HG03159 (cell line): ENCODE results near the gene ZBTB18.
A peak's percentile ranks its signal among the peaks of the same experiment; 100 is the strongest.
"Not testable (repeated sequence)": the region's sequence is repeated elsewhere in the genome, so short reads cannot be mapped to it uniquely, and the experiment has no call there.

Experiments used
- ATAC-seq: cut with Tn5 transposase; IDR thresholded peaks from one replicate; pipeline ENCODE4 v1.9.1; 2021; ENCODE audit warnings: mild to moderate bottlenecking, moderate library complexity; ENCODE audit not compliant: unreplicated experiment

Gene ZBTB18

GRCh38 chr1:244050835-244051444, at the start of gene ZBTB18:
ZBTB18 (plus strand) TSS chr1:244051283; CDS start chr1:244051432, 149 bp downstream.
- no peak for ATAC-seq

- no peak for ATAC-seq
Measured at GRCh38 chr1:244002721-244003120, 48.4 kb upstream of the ZBTB18 start.

GRCh38 chr1:244005455-244005854, 45.6 kb upstream of the ZBTB18 start:
- ATAC-seq, result no peak

DNA sequence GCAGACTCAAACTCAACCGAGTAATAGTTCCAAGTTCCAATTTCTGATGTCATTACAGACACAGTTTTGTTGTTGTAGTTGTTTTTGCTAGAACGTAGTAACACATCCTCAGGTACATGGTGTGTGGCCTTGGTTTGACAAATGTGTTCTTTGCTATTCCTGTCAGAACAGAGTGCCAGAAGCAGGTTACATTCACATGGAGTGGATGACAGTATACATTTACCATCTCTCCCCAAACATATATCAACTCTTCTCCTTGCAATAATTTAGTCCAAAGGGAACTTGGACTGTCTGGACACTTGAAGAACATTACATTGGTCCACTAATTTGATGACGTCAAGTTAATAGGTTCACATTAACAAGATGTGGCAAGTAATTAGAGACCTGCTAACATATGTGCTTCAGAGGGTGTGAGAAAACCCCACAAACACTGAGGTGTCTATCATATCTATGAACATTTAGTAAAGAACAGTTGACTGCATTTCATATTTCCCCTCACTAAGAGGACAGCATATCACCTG, 44.6 kb upstream of the ZBTB18 start:
- ATAC-seq, result no peak

- ATAC-seq, result no peak
Measured at GRCh38 chr1:244006961-244007360, 44.1 kb upstream of the ZBTB18 start.

GRCh38 chr1:244010191-244010590, 40.9 kb upstream of the ZBTB18 start:
- peak; percentile 78 for ATAC-seq

DNA sequence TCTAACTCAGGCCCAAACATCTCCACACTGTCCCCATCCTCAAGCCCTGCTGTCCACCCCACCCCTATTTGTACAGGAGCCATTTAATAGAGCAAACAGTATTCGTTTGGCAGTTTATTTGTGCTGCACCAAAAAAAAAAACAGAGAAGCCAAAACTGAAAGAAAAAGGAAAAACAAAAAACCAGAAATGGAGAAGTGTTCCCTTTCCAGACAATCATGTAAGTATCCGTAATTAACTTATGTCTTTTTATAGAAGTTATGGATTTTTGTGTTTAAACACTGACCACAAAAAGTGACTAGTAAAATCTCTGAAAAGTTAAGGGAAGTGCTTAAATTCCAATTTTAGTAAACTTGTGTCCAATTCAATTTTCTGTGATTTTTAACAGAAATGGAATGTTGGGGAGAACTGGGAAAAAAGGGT, 40.4 kb upstream of the ZBTB18 start:
- ATAC-seq, result no peak

DNA sequence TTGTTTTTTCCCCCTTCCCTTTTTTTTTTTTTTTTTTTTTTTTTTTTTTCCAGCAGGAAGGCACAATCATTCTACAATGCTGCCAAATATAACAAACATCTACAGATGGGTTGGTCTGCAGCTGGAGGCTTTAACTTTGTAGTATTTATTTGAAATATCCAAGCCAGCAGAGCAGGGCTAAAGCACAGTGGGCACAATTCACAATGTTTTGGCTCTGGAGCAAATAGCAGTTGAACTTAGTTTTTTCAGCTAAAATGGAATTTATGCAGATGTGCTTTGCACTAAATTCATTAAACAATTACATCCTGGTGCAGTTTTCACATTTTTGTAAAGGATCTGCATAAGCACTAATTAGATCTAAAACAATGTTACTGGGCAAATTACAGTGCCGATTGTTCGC, 39.8 kb upstream of the ZBTB18 start:
- no peak for ATAC-seq

GRCh38 chr1:244011786-244012185, 39.3 kb upstream of the ZBTB18 start:
- ATAC-seq, result no peak

GRCh38 chr1:244012202-244012601, 38.9 kb upstream of the ZBTB18 start:
- ATAC-seq, result no peak

- no peak for ATAC-seq
Measured at GRCh38 chr1:244013100-244013499, 38.0 kb upstream of the ZBTB18 start.

DNA sequence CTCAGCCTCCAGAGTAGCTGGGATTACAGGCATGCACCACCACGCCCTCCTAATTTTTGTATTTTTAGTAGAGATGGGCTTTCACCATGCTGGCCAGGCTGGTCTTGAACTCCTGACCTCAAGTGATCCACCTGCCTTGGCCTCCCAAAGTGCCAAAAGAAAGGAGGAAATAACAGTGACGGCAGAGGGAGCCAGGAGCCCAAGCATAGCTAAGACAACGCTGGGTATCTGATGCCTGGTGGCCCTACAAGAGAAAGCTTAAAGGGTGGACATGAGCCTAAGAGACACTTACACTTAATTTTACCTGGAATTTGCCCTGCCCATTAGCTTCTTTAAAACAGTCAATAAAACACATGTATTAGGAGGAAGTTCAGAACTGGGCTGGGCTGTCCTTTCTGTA, 36.2 kb upstream of the ZBTB18 start:
- not testable (repeated sequence) for ATAC-seq

GRCh38 chr1:244019982-244020485, 31.0 kb upstream of the ZBTB18 start:
- ATAC-seq, result no peak

DNA sequence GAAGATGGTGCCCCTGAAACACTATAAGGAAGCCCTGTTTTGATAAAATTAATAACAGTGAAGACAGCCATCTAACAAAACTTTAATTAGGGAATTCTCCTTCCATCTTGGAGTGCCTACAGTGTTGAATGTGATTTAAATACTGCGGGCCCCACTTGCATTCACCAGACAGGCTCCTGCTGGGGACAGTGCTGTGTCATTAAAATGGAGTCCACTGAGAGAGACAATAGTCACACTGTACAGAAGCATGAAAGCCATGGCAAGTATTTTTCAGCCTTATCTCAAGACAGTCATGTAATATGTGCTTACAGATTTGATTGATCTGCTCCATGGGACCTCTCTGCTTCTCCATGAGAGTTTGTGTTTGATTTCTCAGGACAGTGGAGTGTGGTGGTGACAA, 29.7 kb upstream of the ZBTB18 start:
- ATAC-seq, result no peak

DNA sequence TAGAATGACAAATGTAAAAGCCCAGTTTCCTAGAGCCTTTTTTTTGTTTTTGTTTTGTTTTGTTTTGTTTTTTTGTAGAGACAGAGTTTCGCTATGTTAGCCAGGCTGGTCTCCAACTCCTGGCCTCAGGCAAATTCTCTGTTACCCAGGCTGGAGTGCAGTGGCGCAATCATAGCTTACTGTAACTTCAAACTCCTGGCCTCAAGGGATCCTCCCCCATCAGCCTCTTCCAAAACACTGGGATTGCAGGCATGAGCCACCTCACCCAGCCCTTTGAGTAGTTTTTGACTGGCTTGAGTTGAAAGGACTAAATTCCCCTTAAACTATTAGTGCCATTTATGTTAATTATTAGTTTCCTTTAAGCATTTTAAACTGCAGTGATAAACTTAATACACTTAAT, 28.8 kb upstream of the ZBTB18 start:
- no peak for ATAC-seq

GRCh38 chr1:244022864-244023440, 28.1 kb upstream of the ZBTB18 start:
- no peak for ATAC-seq

DNA sequence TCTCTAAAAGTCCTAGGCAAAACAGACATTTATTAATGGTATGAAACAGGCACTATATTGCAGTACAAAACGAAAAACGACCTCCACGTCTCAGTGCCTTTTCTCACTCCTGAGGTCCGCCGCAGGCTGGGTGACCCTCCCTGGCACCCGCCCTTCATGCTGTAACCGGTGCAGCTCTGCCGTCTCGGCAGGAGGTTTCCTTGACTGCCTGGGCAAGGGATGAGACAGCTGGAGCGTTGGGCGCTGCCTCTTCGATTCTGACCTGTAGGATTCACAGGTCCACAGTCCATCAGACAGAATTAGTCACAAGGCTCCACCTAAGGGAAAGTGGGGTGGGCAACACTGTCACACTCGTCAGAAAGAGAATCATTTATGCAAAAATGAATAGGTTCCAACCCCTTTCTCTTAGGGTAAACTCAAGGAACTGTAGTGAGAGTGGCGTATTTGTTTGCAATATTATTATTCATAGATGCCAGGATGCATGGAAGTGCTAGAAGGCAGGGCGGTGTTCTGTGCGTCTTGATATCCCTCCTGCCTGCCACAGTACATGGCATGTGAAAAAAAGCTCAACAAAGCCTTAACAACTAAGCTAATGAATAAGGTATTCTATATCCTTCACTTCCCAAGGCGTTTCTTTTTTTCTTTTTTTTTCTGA, 23.5 kb upstream of the ZBTB18 start:
- no peak for ATAC-seq

- no peak for ATAC-seq
Measured at GRCh38 chr1:244028701-244029100, 22.4 kb upstream of the ZBTB18 start.

GRCh38 chr1:244029124-244029523, 22.0 kb upstream of the ZBTB18 start:
- ATAC-seq, result no peak

GRCh38 chr1:244030481-244031040, 20.5 kb upstream of the ZBTB18 start:
- ATAC-seq, result no peak

DNA sequence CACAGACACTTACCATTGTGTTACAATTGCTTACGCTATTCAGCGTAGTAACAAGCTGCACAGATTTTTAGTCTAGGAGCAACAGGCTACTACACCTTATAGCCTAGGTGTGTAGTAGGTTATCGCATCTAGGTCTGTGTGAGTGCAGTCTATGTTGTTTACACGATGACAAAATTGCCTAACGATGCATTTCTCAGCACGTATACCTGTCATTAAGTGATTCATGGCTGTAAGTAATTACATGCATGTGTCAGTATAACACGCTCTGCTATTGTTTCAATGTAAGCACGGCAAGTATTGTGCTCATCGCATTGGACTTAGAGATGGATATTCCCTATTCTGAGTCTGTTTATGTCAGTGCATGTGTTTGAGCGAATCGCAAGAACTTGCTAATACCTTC, 15.7 kb upstream of the ZBTB18 start:
- no peak for ATAC-seq

- no peak for ATAC-seq
Measured at GRCh38 chr1:244037252-244037651, 13.8 kb upstream of the ZBTB18 start.
